Esophagus muscularis mucosa (tissue), 4 donors: ENCODE data around the gene ZNF275.
"Not testable (repeated sequence)": the region's sequence is repeated elsewhere in the genome, so short reads cannot be mapped to it uniquely, and the experiment has no call there.

Source experiments
- EP300 ChIP-seq: sonication (generic); formaldehyde crosslinking; IDR thresholded peaks from one replicate; pipeline ENCODE4 v1.6.1; 2017; ENCODE audit warnings: antibody characterized with exemption
- POLR2A ChIP-seq: fragments of 450-650 bp; IDR thresholded peaks from one replicate; pipeline ENCODE4 v1.6.1; 2017; ENCODE audit warnings: antibody characterized with exemption, moderate library complexity, mild to moderate bottlenecking, low read depth
- POLR2AphosphoS5 ChIP-seq, 2 donors: sonication (generic); formaldehyde crosslinking; IDR thresholded peaks; one replicate each; pipeline ENCODE4 v1.6.1; 2017; ENCODE audit warnings: antibody characterized with exemption in 2 of 2
- TF ChIP-seq, protein P1 (sequence below), 3 experiments: fragments of 200-600 bp in 2 of 3; fragments of 450-650 bp in 1 of 3; sonication (generic) in 2 of 3; IDR thresholded peaks; one replicate each; pipeline ENCODE4 v1.5.1; 2017 to 2019; ENCODE audit warnings: antibody characterized with exemption in 3 of 3, mild to moderate bottlenecking in 2 of 3, moderate library complexity in 1 of 3

DNA sequence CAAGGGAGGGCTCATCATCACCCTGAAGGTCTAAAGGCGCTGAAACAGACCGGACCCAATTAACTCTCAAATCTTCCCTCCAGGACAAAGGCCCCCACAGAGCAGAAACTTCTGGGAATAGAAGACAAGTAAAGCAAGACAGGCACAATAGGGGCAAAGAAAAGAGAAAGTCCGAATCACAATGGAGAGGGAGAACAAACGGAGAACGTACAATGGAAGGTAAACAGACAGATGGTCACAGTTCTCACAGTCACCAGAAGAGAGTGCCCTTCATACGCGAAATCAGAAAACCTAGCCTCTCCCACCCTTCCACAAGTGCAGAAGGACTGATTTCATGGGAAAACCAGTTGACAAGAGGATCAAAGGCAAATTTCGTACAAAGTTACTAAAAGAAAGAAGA lies 48.3 kb upstream of the ZNF275 start:
- TF ChIP-seq, protein P1, sequence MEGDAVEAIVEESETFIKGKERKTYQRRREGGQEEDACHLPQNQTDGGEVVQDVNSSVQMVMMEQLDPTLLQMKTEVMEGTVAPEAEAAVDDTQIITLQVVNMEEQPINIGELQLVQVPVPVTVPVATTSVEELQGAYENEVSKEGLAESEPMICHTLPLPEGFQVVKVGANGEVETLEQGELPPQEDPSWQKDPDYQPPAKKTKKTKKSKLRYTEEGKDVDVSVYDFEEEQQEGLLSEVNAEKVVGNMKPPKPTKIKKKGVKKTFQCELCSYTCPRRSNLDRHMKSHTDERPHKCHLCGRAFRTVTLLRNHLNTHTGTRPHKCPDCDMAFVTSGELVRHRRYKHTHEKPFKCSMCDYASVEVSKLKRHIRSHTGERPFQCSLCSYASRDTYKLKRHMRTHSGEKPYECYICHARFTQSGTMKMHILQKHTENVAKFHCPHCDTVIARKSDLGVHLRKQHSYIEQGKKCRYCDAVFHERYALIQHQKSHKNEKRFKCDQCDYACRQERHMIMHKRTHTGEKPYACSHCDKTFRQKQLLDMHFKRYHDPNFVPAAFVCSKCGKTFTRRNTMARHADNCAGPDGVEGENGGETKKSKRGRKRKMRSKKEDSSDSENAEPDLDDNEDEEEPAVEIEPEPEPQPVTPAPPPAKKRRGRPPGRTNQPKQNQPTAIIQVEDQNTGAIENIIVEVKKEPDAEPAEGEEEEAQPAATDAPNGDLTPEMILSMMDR (IDR thresholded peaks at IDR 0.05), result not testable (repeated sequence)
- not testable (repeated sequence) for TF ChIP-seq POLR2A; EP300; POLR2AphosphoS5 (IDR thresholded peaks at IDR 0.05)
